ENCODE data around the gene LHCGR. TPM values are rescaled to one million over a fixed set of nuclear protein-coding genes. Genes with fewer than 3 reads are reported as not detected.
"Not testable (repeated sequence)": the region's sequence is repeated elsewhere in the genome, so short reads cannot be mapped to it uniquely, and the experiment has no call there.

LHCGR gene
- total RNA-seq, 1 experiment from 2014 or later = not detected

DNA sequence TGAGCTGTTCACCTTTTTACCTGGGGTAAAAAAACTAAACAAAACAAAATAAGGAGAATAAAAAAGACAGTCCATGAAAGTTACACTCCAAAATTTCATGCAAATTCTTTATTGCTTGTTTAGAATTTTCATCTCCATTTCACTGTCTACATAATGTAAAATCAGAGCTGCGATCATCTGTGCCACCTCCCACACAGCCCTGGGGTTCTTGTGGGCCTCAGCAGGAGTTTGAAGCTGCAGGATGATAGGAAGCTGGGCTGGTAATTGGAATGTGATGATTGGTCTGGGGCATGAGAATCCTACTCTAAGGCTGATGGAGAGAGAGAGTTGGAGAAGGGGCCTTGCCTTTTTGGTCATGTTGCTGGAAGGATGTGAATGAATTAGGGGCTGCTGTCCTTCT lies 4.2 kb upstream of the LHCGR start:
- H3K36me3 ChIP-seq = no peaks in the 10 kb centered on the region
- no peaks in the 10 kb centered on the region for H3K27me3 ChIP-seq
- H3K27ac ChIP-seq = no peak overlapping the region
- H3K9me3 ChIP-seq (replicated peaks) = no peaks in the 10 kb centered on the region
- H3K4me1 ChIP-seq = no peaks in the 10 kb centered on the region
- no peak for DNase-seq
- H3K4me3 ChIP-seq = no peak overlapping the region

GRCh38 chr2:48756289-48756688 lies 765 bp upstream of the LHCGR start:
- Histone ChIP-seq H3K27ac (no peak overlapping the region), H3K4me1 (no peaks in the 10 kb centered on the region), H3K36me3 (no peaks in the 10 kb centered on the region), H3K9me3 (replicated peaks) (no peaks in the 10 kb centered on the region), H3K4me3 (no peak overlapping the region), H3K27me3 (no peaks in the 10 kb centered on the region)
- DNase-seq = no peak

DNA sequence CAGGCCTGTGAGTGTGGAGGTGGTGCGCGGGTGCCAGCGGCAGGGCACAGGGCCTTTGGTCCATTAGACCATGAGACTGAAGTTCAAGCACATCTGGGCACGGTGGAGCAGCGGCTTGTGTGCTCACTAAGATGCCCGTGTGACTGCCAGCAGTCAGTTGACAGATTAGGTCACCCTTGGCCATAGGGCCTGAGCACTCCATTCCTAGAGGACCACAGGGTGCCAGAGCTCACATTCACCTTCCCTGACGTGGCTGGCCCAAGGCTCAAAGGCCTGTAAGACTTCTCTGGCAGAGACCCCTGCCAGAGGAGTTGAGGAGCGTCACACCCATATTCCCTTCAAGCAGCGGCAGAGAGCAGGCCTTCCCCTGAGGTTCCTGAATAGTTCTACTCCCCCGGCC lies 650 bp downstream of the LHCGR start:
- Histone ChIP-seq H3K27me3 (no peaks in the 10 kb centered on the region), H3K4me3 (no peak overlapping the region), H3K9me3 (replicated peaks) (no peaks in the 10 kb centered on the region)

DNA sequence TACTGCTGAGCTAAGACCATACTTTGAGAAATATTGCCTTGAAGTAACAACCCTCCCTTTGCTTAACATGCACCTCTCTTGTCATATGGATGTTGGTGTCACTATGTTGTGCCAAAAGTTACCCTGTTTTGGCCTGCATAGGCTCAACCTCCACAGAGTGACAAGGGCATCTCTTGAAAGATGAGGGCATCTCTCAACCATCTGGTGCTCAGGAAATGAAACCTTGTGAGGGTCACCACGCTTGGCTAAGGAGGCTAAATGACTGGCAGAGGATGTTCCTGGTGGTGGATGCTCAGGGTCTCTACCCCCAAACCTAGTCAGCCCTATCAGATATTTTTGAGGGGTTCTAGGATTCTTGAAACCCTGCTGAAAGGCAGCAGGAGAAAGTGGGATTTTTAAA lies 2.3 kb downstream of the LHCGR start:
- H3K27me3 ChIP-seq = no peaks in the 10 kb centered on the region
- no peaks in the 10 kb centered on the region for H3K4me1 ChIP-seq
- H3K36me3 ChIP-seq = no peaks in the 10 kb centered on the region
- no peak overlapping the region for H3K27ac ChIP-seq
- H3K4me3 ChIP-seq = no peak overlapping the region
- H3K9me3 ChIP-seq (replicated peaks) = no peaks in the 10 kb centered on the region
- no peak for DNase-seq

More for the DNA sequence above, 650 bp downstream of the LHCGR start:
- no peak for DNase-seq
- no peak overlapping the region for H3K27ac ChIP-seq
- no peaks in the 10 kb centered on the region for H3K36me3 ChIP-seq
- H3K4me1 ChIP-seq = no peaks in the 10 kb centered on the region

- no peaks in the 10 kb centered on the region for H3K9me3 ChIP-seq (replicated peaks)
- no peak for DNase-seq
- no peaks in the 10 kb centered on the region for H3K36me3 ChIP-seq
- H3K4me1 ChIP-seq = no peaks in the 10 kb centered on the region
- no peak overlapping the region for H3K4me3 ChIP-seq
- no peak overlapping the region for H3K27ac ChIP-seq
- no peaks in the 10 kb centered on the region for H3K27me3 ChIP-seq
Observed at GRCh38 chr2:48750128-48750739, 5.3 kb downstream of the LHCGR start.

- H3K4me3 ChIP-seq = no peak overlapping the region
- H3K36me3 ChIP-seq = no peaks in the 10 kb centered on the region
- H3K27me3 ChIP-seq = no peaks in the 10 kb centered on the region
- no peak overlapping the region for H3K27ac ChIP-seq
- H3K9me3 ChIP-seq (replicated peaks) = no peaks in the 10 kb centered on the region
- no peak for DNase-seq
- H3K4me1 ChIP-seq = no peaks in the 10 kb centered on the region
Observed at GRCh38 chr2:48749291-48750127, 6.0 kb downstream of the LHCGR start.

GRCh38 chr2:48747319-48747718 lies 8.2 kb downstream of the LHCGR start:
- no peak overlapping the region for H3K4me3 ChIP-seq
- H3K4me1 ChIP-seq = no peaks in the 10 kb centered on the region
- H3K27me3 ChIP-seq = no peaks in the 10 kb centered on the region
- no peak overlapping the region for H3K27ac ChIP-seq
- no peaks in the 10 kb centered on the region for H3K9me3 ChIP-seq (replicated peaks)
- H3K36me3 ChIP-seq = no peaks in the 10 kb centered on the region
- DNase-seq = no peak

DNA sequence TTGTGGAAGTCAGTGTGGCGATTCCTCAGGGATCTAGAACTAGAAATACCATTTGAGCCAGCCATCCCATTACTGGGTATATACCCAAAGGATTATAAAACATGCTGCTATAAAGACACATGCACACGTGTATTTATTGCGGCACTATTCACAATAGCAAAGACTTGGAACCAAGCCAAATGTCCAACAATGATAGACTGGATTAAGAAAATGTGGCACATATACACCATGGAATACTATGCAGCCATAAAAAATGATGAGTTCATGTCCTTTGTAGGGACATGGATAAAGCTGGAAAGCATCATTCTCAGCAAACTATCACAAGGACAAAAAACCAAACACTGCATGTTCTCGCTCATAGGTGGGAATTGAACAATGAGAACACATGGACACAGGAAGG lies 16.3 kb downstream of the LHCGR start:
- H3K27ac ChIP-seq; H3K4me1 ChIP-seq; H3K27me3 ChIP-seq; H3K9me3 ChIP-seq (replicated peaks); H3K36me3 ChIP-seq; H3K4me3 ChIP-seq; DNase-seq: not testable (repeated sequence)

GRCh38 chr2:48738806-48739205 lies 16.7 kb downstream of the LHCGR start:
- H3K27ac ChIP-seq = no peak overlapping the region
- no peaks in the 10 kb centered on the region for H3K4me1 ChIP-seq
- H3K27me3 ChIP-seq = no peaks in the 10 kb centered on the region
- H3K4me3 ChIP-seq = no peak overlapping the region
- no peaks in the 10 kb centered on the region for H3K36me3 ChIP-seq
- no peak for DNase-seq
- H3K9me3 ChIP-seq (replicated peaks) = peaks cover 3% of the 10 kb centered on the region; the same call in 1 of the 2 replicates

DNA sequence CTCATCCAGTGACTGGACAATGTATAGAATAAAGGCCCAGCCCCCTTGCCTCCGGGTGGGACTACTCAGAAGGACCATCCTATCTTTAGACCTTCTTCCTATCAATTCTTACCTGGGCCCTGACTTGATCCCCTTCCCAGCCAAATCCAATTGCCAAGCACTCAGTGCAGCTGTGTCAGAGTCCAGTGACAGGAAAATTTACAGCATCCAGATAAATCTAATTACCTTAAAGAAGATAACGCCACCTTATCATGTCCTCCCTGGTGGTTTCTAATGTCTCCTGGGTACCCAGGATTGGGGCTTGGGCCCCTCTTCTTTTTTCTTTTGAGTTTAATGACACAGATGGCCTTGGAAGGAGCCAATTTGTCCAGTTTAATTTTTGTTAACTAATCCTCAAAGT lies 19.3 kb downstream of the LHCGR start:
- DNase-seq = no peak

GRCh38 chr2:48734576-48735303 lies 20.8 kb downstream of the LHCGR start:
- H3K4me1 ChIP-seq = no peaks in the 10 kb centered on the region
- no peak overlapping the region for H3K4me3 ChIP-seq
- DNase-seq = no peak
- H3K27ac ChIP-seq = no peak overlapping the region
- peaks cover 3% of the 10 kb centered on the region; the same call in 1 of the 2 replicates for H3K9me3 ChIP-seq (replicated peaks)
- H3K36me3 ChIP-seq = no peaks in the 10 kb centered on the region
- H3K27me3 ChIP-seq = no peaks in the 10 kb centered on the region

More for the DNA sequence above, 19.3 kb downstream of the LHCGR start:
- no peak overlapping the region for H3K4me3 ChIP-seq
- H3K27ac ChIP-seq = no peak overlapping the region
- H3K27me3 ChIP-seq = no peaks in the 10 kb centered on the region
- H3K4me1 ChIP-seq = no peaks in the 10 kb centered on the region
- H3K9me3 ChIP-seq (replicated peaks) = peaks cover 3% of the 10 kb centered on the region; the same call in 1 of the 2 replicates
- no peaks in the 10 kb centered on the region for H3K36me3 ChIP-seq

GRCh38 chr2:48733067-48733503 lies 22.4 kb downstream of the LHCGR start:
- Histone ChIP-seq H3K4me3 (no peak overlapping the region), H3K27ac (no peak overlapping the region), H3K27me3 (no peaks in the 10 kb centered on the region), H3K4me1 (no peaks in the 10 kb centered on the region), H3K9me3 (replicated peaks) (no peaks in the 10 kb centered on the region), H3K36me3 (no peaks in the 10 kb centered on the region)
- DNase-seq = no peak

- H3K36me3 ChIP-seq = no peaks in the 10 kb centered on the region
- no peak overlapping the region for H3K27ac ChIP-seq
- DNase-seq = no peak
- H3K4me1 ChIP-seq = no peaks in the 10 kb centered on the region
- no peaks in the 10 kb centered on the region for H3K27me3 ChIP-seq
- H3K4me3 ChIP-seq = no peak overlapping the region
- H3K9me3 ChIP-seq (replicated peaks) = no peaks in the 10 kb centered on the region
Observed at GRCh38 chr2:48728840-48729239, 26.7 kb downstream of the LHCGR start.

DNA sequence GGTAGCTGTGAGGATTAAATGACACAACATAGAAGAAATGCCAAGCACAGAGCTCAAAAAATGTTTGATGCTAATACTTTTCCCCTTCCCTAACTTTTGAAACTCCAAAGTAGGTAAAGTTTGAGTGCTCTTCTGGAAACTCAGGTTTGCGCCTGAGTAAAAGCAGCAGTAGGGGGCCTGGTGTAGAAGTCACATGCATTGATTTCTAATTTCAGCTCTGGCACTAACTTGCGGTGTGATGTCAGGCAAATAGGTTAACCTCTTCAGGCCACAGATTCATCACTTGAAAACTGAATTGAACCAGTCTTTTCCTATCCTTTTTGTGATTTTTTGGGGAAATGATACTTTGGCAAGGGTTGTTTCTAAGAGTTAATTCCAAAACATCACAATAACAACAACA lies 27.2 kb downstream of the LHCGR start:
- Histone ChIP-seq H3K4me1 (no peaks in the 10 kb centered on the region), H3K4me3 (no peak overlapping the region), H3K9me3 (replicated peaks) (no peaks in the 10 kb centered on the region), H3K27me3 (no peaks in the 10 kb centered on the region), H3K27ac (no peak overlapping the region), H3K36me3 (no peaks in the 10 kb centered on the region)
- DNase-seq = no peak

DNA sequence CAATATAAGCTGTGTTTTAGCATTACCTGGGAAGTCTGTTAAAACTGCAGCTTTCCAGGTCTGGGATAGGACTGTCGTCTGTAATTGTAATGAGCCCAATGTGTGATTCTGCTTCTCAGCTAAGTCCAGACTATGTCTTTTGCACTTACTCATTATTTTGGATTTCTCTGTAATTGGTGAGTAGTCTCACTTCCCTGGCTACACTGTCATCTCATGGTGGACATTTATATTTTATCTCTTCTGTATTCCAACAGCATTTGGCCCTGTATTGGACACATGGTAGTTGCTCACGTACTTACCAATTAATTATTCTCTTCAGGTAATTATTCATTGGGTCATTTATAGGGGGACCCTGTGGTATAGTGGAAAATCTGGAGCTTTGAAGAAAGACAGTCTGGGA lies 28.0 kb downstream of the LHCGR start:
- Histone ChIP-seq H3K36me3 (no peaks in the 10 kb centered on the region), H3K9me3 (replicated peaks) (no peaks in the 10 kb centered on the region), H3K4me3 (no peak overlapping the region), H3K27me3 (no peaks in the 10 kb centered on the region), H3K27ac (no peak overlapping the region), H3K4me1 (no peaks in the 10 kb centered on the region)
- peak in 1 of 2 experiments; percentile 18 for DNase-seq
